GM12875 (cell line): Measurements from ENCODE around the gene RHBDD2.
"Not testable (repeated sequence)": the region's sequence is repeated elsewhere in the genome, so short reads cannot be mapped to it uniquely, and the experiment has no call there.

Experiments
- H3K4me3 ChIP-seq: one replicate; pipeline ENCODE4 v1.5.1; 2011; ENCODE audit warnings: low read depth, low read length, control low read depth
- TF ChIP-seq, protein P1 (sequence below): IDR thresholded peaks from 2 replicates; pipeline ENCODE4 v1.5.1; 2011; ENCODE audit warnings: low read depth, mild to moderate bottlenecking, control low read depth, inconsistent platforms, low read length, moderate library complexity, borderline replicate concordance; ENCODE audit not compliant: insufficient read depth

The RHBDD2 gene

DNA sequence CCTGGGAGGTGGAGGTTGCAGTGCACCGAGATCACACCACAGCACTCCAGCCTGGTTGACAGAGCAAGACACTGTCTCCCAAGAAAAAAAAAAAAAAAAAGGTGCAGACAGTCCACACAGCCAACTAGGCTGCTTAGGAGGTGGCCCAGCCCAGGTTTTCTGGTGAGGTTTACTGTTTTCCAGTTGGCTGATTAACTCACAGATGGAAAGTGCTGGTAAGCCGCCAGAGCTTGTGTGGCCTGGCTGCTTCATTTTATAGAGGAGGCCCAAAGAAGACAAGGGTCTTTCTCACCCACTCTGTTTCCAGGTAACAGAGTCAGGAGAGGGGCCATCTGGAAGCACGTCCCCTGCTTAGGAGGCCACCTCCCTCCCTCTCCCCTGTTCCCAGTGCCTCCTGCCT, 6.2 kb downstream of the RHBDD2 start:
- no peak overlapping the region for H3K4me3 ChIP-seq
- TF ChIP-seq, protein P1, sequence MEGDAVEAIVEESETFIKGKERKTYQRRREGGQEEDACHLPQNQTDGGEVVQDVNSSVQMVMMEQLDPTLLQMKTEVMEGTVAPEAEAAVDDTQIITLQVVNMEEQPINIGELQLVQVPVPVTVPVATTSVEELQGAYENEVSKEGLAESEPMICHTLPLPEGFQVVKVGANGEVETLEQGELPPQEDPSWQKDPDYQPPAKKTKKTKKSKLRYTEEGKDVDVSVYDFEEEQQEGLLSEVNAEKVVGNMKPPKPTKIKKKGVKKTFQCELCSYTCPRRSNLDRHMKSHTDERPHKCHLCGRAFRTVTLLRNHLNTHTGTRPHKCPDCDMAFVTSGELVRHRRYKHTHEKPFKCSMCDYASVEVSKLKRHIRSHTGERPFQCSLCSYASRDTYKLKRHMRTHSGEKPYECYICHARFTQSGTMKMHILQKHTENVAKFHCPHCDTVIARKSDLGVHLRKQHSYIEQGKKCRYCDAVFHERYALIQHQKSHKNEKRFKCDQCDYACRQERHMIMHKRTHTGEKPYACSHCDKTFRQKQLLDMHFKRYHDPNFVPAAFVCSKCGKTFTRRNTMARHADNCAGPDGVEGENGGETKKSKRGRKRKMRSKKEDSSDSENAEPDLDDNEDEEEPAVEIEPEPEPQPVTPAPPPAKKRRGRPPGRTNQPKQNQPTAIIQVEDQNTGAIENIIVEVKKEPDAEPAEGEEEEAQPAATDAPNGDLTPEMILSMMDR: no peak

GRCh38 chr7:75887669-75888369, 9.0 kb downstream of the RHBDD2 start:
- TF ChIP-seq, protein P1: no peak
- H3K4me3 ChIP-seq: no peak overlapping the region

GRCh38 chr7:75888464-75889222, 9.8 kb downstream of the RHBDD2 start:
- TF ChIP-seq, protein P1: no peak
- no peak overlapping the region for H3K4me3 ChIP-seq

DNA sequence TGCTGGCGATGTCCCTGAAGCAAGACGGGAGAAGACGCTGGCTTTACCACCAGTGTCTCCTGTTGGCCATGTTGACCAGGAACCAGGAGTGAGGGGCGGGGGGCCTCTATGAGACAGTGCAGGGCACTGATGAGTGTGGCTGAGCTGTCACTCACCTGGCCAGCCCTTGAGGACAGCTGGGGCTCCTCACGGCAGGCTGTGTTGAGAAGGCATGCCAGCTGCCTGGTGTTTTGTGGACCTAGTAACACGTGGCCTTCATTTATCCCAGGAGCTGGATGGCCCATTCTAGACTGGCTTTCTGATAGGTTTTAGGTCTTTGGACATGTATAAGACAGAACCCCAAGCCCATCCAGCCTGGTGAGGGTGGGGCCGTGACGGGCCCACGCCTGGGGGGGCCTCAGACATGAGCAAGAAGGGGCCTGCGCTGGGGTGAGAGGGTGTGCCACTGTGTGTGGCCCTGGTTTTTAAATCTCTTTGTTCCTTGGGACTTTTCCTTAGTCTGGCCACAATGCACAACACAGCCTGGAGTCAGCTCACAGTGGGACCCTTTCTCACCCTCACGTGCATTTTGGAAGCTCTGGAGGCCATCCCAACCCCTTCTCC, 10.5 kb downstream of the RHBDD2 start:
- TF ChIP-seq, protein P1: no peak
- H3K4me3 ChIP-seq: no peak overlapping the region

- H3K4me3 ChIP-seq: no peak overlapping the region
- TF ChIP-seq, protein P1: no peak
Measured at GRCh38 chr7:75889826-75890225, 11.0 kb downstream of the RHBDD2 start.

GRCh38 chr7:75891237-75891636, 12.4 kb downstream of the RHBDD2 start:
- H3K4me3 ChIP-seq: not testable (repeated sequence)

DNA sequence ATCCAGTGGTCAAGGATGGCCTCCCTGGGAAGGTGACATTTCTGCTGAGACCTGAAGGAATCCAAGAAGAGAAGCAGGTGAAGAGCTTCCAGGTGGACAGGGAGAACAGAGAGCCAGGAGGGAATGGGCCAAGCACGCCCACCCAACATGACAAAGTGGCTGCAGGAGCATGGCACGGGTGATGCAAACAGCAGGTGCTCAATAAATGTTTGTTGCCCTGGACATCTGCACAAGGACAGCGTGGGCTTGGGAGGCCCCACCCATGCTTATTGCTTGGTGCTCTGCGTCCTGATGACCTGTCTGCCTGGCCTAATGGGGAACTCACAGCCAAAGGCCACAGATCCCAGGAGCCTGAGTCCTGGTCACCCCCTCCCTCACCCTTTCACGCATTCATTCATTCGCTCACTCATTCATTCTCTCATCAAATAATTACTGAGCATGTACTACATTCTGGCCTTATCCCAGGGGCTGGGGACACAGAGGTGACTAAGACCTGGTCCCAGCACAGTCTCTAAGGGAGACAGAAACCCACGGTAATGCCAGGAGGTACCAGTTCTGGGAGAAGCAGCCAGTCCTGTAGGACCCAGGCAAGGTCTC, 13.1 kb downstream of the RHBDD2 start:
- H3K4me3 ChIP-seq: no peak overlapping the region
- TF ChIP-seq, protein P1: no peak
